Measurements from ENCODE around the gene MIF.
"Not testable (repeated sequence)": the region's sequence is repeated elsewhere in the genome, so short reads cannot be mapped to it uniquely, and the experiment has no call there.

Gene MIF

GRCh38 chr22:23857606-23858483, 36.3 kb upstream of the MIF start, which contains the start of gene SLC2A11:
Gene SLC2A11 (plus strand): TSS chr22:23857875. CDS start chr22:23858000, 125 bp downstream.
- TF ChIP-seq L3MBTL2 (conservative IDR thresholded peaks at IDR 0.05) (peak; percentile 52; the same call in 1 of the 2 replicates), SUZ12 (IDR thresholded peaks at IDR 0.05) (no peak), FOXK2 (IDR thresholded peaks at IDR 0.05) (no peak), FOXA1 (IDR thresholded peaks at IDR 0.05) (no peak)
- CTCF ChIA-PET, result interaction anchor here (0.6 to 2.8 kb wide), 10 partner anchors 8 to 145 kb away, joined by 3 to 18 read pairs (median 4); no protein-coding TSS in a partner anchor
- POLR2A ChIA-PET, result interaction anchor here (0.6 to 6.8 kb wide), 60 partner anchors 9 to 697 kb away, joined by 3 to 85 read pairs (median 5); partner anchors contain the start of genes C22orf15, CHCHD10, DERL3 and GUCD1
- peak; percentile 99 for DNase-seq (ENCODE audit: extremely low spot score)

GRCh38 chr22:23858484-23858815, 35.7 kb upstream of the MIF start:
- POLR2A ChIA-PET, result interaction anchor here (1.2 to 6.8 kb wide), 10 partner anchors 9 to 221 kb away, joined by 3 to 85 read pairs (median 20); partner anchors contain the start of genes CHCHD10 and MIF
- no peak for DNase-seq (ENCODE audit: extremely low spot score)
- CTCF ChIA-PET, result interaction anchor here (0.6 to 2.8 kb wide), 6 partner anchors 8 to 145 kb away, joined by 3 to 18 read pairs (median 4); partner anchors contain the start of gene MIF
- no peak for TF ChIP-seq HDGF (IDR thresholded peaks at IDR 0.05; ENCODE audit: borderline replicate concordance)
- TF ChIP-seq FOXA1 (IDR thresholded peaks at IDR 0.05), result no peak
- TF ChIP-seq CTBP1 (IDR thresholded peaks at IDR 0.05; ENCODE audit: borderline replicate concordance), result no peak
- TF ChIP-seq, protein P1, sequence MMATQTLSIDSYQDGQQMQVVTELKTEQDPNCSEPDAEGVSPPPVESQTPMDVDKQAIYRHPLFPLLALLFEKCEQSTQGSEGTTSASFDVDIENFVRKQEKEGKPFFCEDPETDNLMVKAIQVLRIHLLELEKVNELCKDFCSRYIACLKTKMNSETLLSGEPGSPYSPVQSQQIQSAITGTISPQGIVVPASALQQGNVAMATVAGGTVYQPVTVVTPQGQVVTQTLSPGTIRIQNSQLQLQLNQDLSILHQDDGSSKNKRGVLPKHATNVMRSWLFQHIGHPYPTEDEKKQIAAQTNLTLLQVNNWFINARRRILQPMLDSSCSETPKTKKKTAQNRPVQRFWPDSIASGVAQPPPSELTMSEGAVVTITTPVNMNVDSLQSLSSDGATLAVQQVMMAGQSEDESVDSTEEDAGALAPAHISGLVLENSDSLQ (IDR thresholded peaks at IDR 0.05), result no peak
- TF ChIP-seq NFRKB (IDR thresholded peaks at IDR 0.05), result no peak
- TF ChIP-seq L3MBTL2 (conservative IDR thresholded peaks at IDR 0.05), result no peak
- no peak for TF ChIP-seq FOXM1 (IDR thresholded peaks at IDR 0.05; ENCODE audit: borderline replicate concordance)
- no peak for TF ChIP-seq LEF1 (IDR thresholded peaks at IDR 0.05; ENCODE audit: borderline replicate concordance)
- TF ChIP-seq ELF4 (IDR thresholded peaks at IDR 0.05), result no peak
- no peak for TF ChIP-seq SUZ12 (IDR thresholded peaks at IDR 0.05)
- no peak for TF ChIP-seq ARNT (IDR thresholded peaks at IDR 0.05)
- TF ChIP-seq FOXK2 (IDR thresholded peaks at IDR 0.05), result no peak
- TF ChIP-seq BHLHE40 (IDR thresholded peaks at IDR 0.05; ENCODE audit: borderline replicate concordance), result no peak
- TF ChIP-seq ZNF384 (IDR thresholded peaks at IDR 0.05), result no peak
- no peak for TF ChIP-seq SP1 (IDR thresholded peaks at IDR 0.05)
- no peak for TF ChIP-seq TARDBP (IDR thresholded peaks at IDR 0.05)

GRCh38 chr22:23859201-23859600, 35.0 kb upstream of the MIF start:
- DNase-seq (ENCODE audit: extremely low spot score), result no peak
- POLR2A ChIA-PET, result interaction anchor here (1.4 to 6.8 kb wide), 8 partner anchors 8 to 221 kb away, joined by 3 to 85 read pairs (median 24); partner anchors contain the start of genes CHCHD10 and MIF
- TF ChIP-seq L3MBTL2 (conservative IDR thresholded peaks at IDR 0.05), result no peak
- TF ChIP-seq TARDBP (IDR thresholded peaks at IDR 0.05), result no peak
- no peak for TF ChIP-seq ZNF384 (IDR thresholded peaks at IDR 0.05)
- TF ChIP-seq SUZ12 (IDR thresholded peaks at IDR 0.05), result no peak
- no peak for TF ChIP-seq BHLHE40 (IDR thresholded peaks at IDR 0.05; ENCODE audit: borderline replicate concordance)
- TF ChIP-seq FOXK2 (IDR thresholded peaks at IDR 0.05), result no peak
- no peak for TF ChIP-seq FOXA1 (IDR thresholded peaks at IDR 0.05)
- TF ChIP-seq, protein P1 (IDR thresholded peaks at IDR 0.05), result no peak
- TF ChIP-seq ARNT (IDR thresholded peaks at IDR 0.05), result no peak
- TF ChIP-seq SP1 (IDR thresholded peaks at IDR 0.05), result no peak
- TF ChIP-seq FOXM1 (IDR thresholded peaks at IDR 0.05; ENCODE audit: borderline replicate concordance), result no peak
- TF ChIP-seq CTBP1 (IDR thresholded peaks at IDR 0.05; ENCODE audit: borderline replicate concordance), result no peak
- no peak for TF ChIP-seq ELF4 (IDR thresholded peaks at IDR 0.05)
- no peak for TF ChIP-seq LEF1 (IDR thresholded peaks at IDR 0.05; ENCODE audit: borderline replicate concordance)
- no peak for TF ChIP-seq HDGF (IDR thresholded peaks at IDR 0.05; ENCODE audit: borderline replicate concordance)
- TF ChIP-seq NFRKB (IDR thresholded peaks at IDR 0.05), result no peak
- CTCF ChIA-PET, result interaction anchor here (0.6 to 2.8 kb wide), 5 partner anchors 9 to 90 kb away, joined by 3 to 18 read pairs (median 4); partner anchors contain the start of gene MIF

DNA sequence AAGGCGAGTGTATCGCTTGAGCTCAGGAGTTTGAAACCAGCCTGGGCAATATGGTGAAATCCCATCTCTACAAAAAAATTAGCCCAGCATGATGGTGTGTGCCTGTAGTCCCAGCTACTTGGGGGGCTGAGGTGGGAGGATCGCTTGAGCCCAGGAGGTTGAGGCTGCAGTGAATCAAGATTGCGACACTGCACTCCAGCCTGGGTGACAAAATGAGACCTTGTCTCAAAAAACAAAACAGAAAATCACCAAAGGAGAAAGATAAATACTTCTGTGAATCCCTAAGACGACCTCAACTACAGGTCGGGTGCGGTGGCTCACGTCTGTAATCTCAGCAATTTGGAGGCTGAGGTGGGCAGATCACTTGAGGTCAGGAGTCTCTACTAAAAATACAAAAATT, 34.0 kb upstream of the MIF start:
- DNase-seq (ENCODE audit: extremely low spot score), result not testable (repeated sequence)
- CTCF ChIA-PET, result interaction anchor here (0.5 kb wide), 1 partner anchor 142 kb away, joined by 8 read pairs; no protein-coding TSS in a partner anchor
- POLR2A ChIA-PET, result interaction anchor here (6.8 kb wide), 1 partner anchor 33 kb away, joined by 85 read pairs; the partner anchor contains the start of gene MIF

DNA sequence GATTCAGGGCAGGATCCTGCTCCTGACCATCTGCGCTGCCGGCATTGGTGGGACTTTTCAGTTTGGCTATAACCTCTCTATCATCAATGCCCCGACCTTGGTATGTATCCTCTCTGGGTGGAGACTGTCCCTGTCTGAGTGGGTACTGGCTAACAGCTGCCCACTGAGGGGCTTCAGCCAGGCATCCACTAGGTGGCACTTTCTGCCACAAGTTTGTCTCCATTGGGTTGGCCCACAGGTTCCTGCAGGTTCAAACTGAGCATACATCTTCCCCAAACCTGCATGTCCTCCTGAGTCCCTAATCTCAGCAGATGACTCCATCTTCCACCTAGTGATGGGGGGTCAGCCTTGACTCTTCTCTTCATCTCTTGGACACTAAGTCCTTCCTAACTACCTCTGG, 32.1 kb upstream of the MIF start:
- peak; percentile 73 for DNase-seq (ENCODE audit: extremely low spot score)
- TF ChIP-seq CTBP1 (IDR thresholded peaks at IDR 0.05; ENCODE audit: borderline replicate concordance), result no peak
- CTCF ChIA-PET, result interaction anchor here (0.9 to 1.1 kb wide), 3 partner anchors 10 to 94 kb away, joined by 3 to 4 read pairs (median 4); no protein-coding TSS in a partner anchor
- POLR2A ChIA-PET, result interaction anchor here (6.8 kb wide), 1 partner anchor 31 kb away, joined by 85 read pairs; the partner anchor contains the start of gene MIF

- not testable (repeated sequence) for DNase-seq (ENCODE audit: extremely low spot score)
- ChIA-PET POLR2A (interaction anchor here (1.8 kb wide), 1 partner anchor 30 kb away, joined by 10 read pairs; the partner anchor contains the start of gene MIF), CTCF (interaction anchor here (0.6 to 1.1 kb wide), 2 partner anchors 17 to 30 kb away, joined by 3 to 4 read pairs; partner anchors contain the start of gene MIF)
Observed at GRCh38 chr22:23864499-23865154, 29.6 kb upstream of the MIF start.
